Adrenal gland (tissue), 5 donors: ENCODE data around the gene BCLAF3.

ENCODE experiments used
- CTCF ChIP-seq, 6 experiments: fragments of 450-650 bp in 4 of 6; fragments of 200-600 bp in 2 of 6; sonication (generic) in 1 of 6; IDR thresholded peaks; 1 replicate in 5 of 6; 2 replicates in 1 of 6; pipeline versions ENCODE4 v1.5.1 to v1.8.0; 2016 to 2021; ENCODE audit warnings: antibody characterized with exemption in 6 of 6, mild to moderate bottlenecking in 2 of 6, moderate library complexity in 1 of 6
- POLR2A ChIP-seq, 2 donors: fragments of 450-650 bp; IDR thresholded peaks; one replicate each; pipeline ENCODE4 v1.6.1; 2017; ENCODE audit warnings: antibody characterized with exemption in 2 of 2, mild to moderate bottlenecking in 2 of 2, moderate library complexity in 1 of 2
- donor health status: DM: no; HTN: no; CAD: no.

GRCh38 chrX:20026278-20026677 lies 35.4 kb upstream of the BCLAF3 start:
- TF ChIP-seq CTCF (IDR thresholded peaks at IDR 0.05): no peak
- TF ChIP-seq POLR2A (IDR thresholded peaks at IDR 0.05): no peak
